ENCODE results near the gene DACH1.

GRCh38 chr13:71489041-71489440 lies 378.0 kb downstream of the DACH1 start:
- no peak for TF ChIP-seq CTCF (IDR thresholded peaks at IDR 0.05)
- TF ChIP-seq POLR2A (IDR thresholded peaks at IDR 0.05): no peak

Measured in suprapubic skin (tissue), 3 donors.